ENCODE data around the gene WNT2. TPM values are rescaled to one million over a fixed set of nuclear protein-coding genes. Genes with fewer than 3 reads are reported as not detected.

WNT2 gene
- total RNA-seq, 6 experiments from 2014 or later = 0.46 to 0.93 (median 0.57) TPM

DNA sequence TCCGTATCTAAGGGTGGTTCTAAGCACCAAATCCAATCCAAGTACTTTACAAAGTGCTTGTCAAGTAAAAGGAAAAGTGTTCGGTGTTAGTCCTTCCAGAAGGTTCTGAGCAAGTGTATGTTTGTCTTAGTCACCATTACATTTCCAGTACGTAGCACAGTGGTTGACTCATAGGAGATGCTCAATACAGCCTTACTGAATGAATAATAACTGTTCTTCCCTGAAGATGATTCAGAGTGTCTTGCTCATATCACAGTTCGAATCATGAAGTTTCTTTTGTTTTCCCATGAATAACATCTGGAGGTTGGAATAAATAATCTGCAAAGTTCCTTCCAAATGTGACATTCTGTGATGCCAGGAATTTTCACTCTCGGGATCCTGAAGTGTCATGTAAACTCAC lies 53.4 kb downstream of the WNT2 start:
- Histone ChIP-seq H3K4me3 (no peak overlapping the region), H3K9me3 (no peaks in the 10 kb centered on the region), H3K36me3 (no peaks in the 10 kb centered on the region), H3K27me3 (no peaks in the 10 kb centered on the region), H3K4me1 (no peaks in the 10 kb centered on the region), H3K27ac (no peak overlapping the region)
- ATAC-seq (no peak), DNase-seq (no peak)
- intact Hi-C loops (cut with DNase I) = no loop called here
- WGBS (ENCODE audit: insufficient coverage, low coverage, low lambda C conversion rate, missing lambda C conversion rate) = 56% methylated on average over 5 of the region's 5 CpGs
- TF ChIP-seq POLR2A (IDR thresholded peaks at IDR 0.05) = no peak
- TF ChIP-seq, protein P1, sequence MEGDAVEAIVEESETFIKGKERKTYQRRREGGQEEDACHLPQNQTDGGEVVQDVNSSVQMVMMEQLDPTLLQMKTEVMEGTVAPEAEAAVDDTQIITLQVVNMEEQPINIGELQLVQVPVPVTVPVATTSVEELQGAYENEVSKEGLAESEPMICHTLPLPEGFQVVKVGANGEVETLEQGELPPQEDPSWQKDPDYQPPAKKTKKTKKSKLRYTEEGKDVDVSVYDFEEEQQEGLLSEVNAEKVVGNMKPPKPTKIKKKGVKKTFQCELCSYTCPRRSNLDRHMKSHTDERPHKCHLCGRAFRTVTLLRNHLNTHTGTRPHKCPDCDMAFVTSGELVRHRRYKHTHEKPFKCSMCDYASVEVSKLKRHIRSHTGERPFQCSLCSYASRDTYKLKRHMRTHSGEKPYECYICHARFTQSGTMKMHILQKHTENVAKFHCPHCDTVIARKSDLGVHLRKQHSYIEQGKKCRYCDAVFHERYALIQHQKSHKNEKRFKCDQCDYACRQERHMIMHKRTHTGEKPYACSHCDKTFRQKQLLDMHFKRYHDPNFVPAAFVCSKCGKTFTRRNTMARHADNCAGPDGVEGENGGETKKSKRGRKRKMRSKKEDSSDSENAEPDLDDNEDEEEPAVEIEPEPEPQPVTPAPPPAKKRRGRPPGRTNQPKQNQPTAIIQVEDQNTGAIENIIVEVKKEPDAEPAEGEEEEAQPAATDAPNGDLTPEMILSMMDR (IDR thresholded peaks at IDR 0.05) = no peak

DNA sequence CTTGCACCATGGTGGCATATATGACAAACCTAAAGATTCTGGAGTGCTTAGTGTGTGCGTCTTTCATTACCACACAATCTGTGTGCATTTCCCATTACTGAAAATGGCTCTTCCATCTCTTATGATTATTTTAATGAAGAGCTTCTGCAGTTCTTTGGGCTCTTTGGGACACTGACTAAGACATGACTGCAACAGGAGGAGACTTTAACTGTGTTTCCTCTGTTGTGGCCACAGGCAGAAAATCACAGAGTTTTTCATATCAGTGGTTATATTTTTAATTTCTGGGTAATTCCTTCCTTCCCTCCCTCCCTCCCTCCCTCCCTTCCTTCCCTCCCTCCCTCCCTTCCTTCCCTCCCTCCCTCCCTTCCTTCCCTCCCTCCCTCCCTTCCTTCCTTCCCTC lies 58.1 kb downstream of the WNT2 start:
- no peak overlapping the region for H3K27ac ChIP-seq
- 0% methylated on average over 1 of the region's 1 CpG for WGBS (ENCODE audit: insufficient coverage, low coverage, low lambda C conversion rate, missing lambda C conversion rate)

DNA sequence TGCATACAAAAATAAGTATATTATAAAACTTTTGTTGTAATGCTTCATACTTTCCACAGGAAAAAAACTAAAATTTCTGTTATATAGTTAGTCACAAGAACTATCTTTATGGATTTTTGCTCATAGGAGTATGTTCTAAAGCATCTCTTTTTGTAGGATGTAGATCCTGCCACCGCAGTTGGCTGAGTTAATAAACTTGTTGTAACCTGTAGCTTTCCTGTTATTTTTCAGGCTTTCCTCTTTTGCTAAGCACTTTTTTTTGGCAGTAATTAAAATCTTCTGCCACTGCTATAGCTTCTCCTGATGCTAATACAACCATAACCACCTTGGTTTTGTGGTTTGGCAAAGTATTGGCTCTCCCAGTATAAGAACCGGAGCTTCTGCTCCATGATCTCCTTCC lies 60.3 kb downstream of the WNT2 start:
- Histone ChIP-seq H3K4me1 (no peaks in the 10 kb centered on the region), H3K36me3 (no peaks in the 10 kb centered on the region), H3K4me3 (no peak overlapping the region), H3K27ac (no peak overlapping the region), H3K9me3 (no peaks in the 10 kb centered on the region), H3K27me3 (no peaks in the 10 kb centered on the region)
- no peak for DNase-seq
- 88% methylated on average over 2 of the region's 2 CpGs for WGBS (ENCODE audit: insufficient coverage, low coverage, low lambda C conversion rate, missing lambda C conversion rate)
- no peak for ATAC-seq
- intact Hi-C loops (cut with DNase I) = no loop called here
- TF ChIP-seq POLR2A (IDR thresholded peaks at IDR 0.05) = no peak
- TF ChIP-seq, protein P1 (IDR thresholded peaks at IDR 0.05) = no peak

More for the DNA sequence above, 58.1 kb downstream of the WNT2 start:
- Histone ChIP-seq H3K4me3 (no peak overlapping the region), H3K27me3 (no peaks in the 10 kb centered on the region), H3K36me3 (no peaks in the 10 kb centered on the region), H3K9me3 (no peaks in the 10 kb centered on the region), H3K4me1 (no peaks in the 10 kb centered on the region)
- ATAC-seq = no peak
- no peak for DNase-seq
- no peak for TF ChIP-seq POLR2A (IDR thresholded peaks at IDR 0.05)
- TF ChIP-seq, protein P1 (IDR thresholded peaks at IDR 0.05) = no peak
- intact Hi-C loops (cut with DNase I) = no loop called here

DNA sequence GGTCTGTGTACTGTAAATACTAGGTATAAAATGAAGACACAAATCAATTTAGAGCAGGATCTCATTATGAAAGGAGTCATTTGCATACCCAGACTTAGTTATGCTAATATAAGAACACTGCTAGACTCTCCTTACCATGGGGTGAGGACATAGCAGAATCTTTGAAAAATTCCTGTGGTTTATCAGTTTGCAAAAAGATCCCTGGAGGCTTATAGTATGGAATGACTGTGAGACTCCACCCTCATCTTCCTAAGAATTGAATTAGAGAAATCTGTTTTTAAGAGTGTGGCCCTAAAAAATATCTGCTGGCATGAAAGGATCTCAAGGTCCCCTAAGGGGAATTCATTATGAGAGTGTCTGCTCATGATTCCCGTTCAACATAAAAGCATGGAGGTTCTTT lies 63.2 kb downstream of the WNT2 start:
- 33% methylated on average over 1 of the region's 1 CpG for WGBS (ENCODE audit: insufficient coverage, low coverage, low lambda C conversion rate, missing lambda C conversion rate)
- no peak for ATAC-seq
- Histone ChIP-seq H3K27ac (no peak overlapping the region), H3K36me3 (no peaks in the 10 kb centered on the region), H3K4me3 (no peak overlapping the region), H3K27me3 (no peaks in the 10 kb centered on the region), H3K4me1 (no peaks in the 10 kb centered on the region), H3K9me3 (no peaks in the 10 kb centered on the region)
- TF ChIP-seq POLR2A (IDR thresholded peaks at IDR 0.05) = no peak
- TF ChIP-seq, protein P1 (IDR thresholded peaks at IDR 0.05) = no peak
- DNase-seq = no peak
- intact Hi-C loops (cut with DNase I) = no loop called here

DNA sequence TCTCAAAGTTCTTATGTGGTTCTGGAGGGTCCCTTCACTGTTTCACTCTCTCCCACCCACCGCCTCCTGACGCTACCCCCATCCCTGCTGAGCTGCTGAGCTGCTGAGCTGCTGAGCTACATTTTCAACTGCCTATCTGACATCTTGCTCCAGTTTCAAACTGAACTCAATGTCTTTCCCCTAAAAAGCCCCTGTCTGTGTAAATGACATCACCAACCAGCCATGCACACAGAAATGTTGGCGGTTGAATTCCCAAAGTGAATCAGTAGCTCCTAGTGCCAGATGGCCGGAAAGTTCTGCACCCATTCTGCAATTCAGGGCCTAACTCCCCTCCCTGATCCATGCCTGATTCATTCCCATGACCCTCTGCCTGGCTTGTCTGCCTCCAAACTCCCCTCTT lies 71.2 kb downstream of the WNT2 start:
- Histone ChIP-seq H3K27me3 (no peaks in the 10 kb centered on the region), H3K27ac (no peak overlapping the region), H3K36me3 (no peaks in the 10 kb centered on the region), H3K4me1 (no peaks in the 10 kb centered on the region), H3K9me3 (no peaks in the 10 kb centered on the region), H3K4me3 (no peak overlapping the region)
- no peak for TF ChIP-seq POLR2A (IDR thresholded peaks at IDR 0.05)
- TF ChIP-seq, protein P1 (IDR thresholded peaks at IDR 0.05) = no peak
- ATAC-seq (no peak), DNase-seq (no peak)
- intact Hi-C loops (cut with DNase I) = no loop called here
- WGBS (ENCODE audit: insufficient coverage, low coverage, low lambda C conversion rate, missing lambda C conversion rate) = 83% methylated on average over 4 of the region's 4 CpGs
